LNCaP clone FGC (cell line): Measurements from ENCODE around the gene CLSTN3.

Experiments used
- DNase-seq: peaks from one replicate; pipeline ENCODE4 v3.0.0-alpha.2; 2011; ENCODE audit warnings: low read depth
- H3K4me3 ChIP-seq: 2 replicates; pipeline ENCODE4 v1.5.1; 2011; ENCODE audit warnings: mild to moderate bottlenecking, low read depth, low read length, control low read depth
- CTCF ChIP-seq: IDR thresholded peaks from 2 replicates; pipeline ENCODE4 v1.5.1; 2012; ENCODE audit warnings: mild to moderate bottlenecking; ENCODE audit not compliant: control insufficient read depth, insufficient read depth; ENCODE audit errors: extremely low read depth

CLSTN3 gene

GRCh38 chr12:7096979-7097378 is 33.2 kb upstream of the CLSTN3 start:
- TF ChIP-seq CTCF: no peak
- DNase-seq: no peak
- H3K4me3 ChIP-seq: no peak overlapping the region

GRCh38 chr12:7099290-7099996 is 30.7 kb upstream of the CLSTN3 start:
- no peak overlapping the region for H3K4me3 ChIP-seq
- DNase-seq: no peak
- TF ChIP-seq CTCF: no peak

GRCh38 chr12:7100239-7100638 is 29.9 kb upstream of the CLSTN3 start:
- no peak for DNase-seq
- no peak overlapping the region for H3K4me3 ChIP-seq
- no peak for TF ChIP-seq CTCF

GRCh38 chr12:7101047-7101693 is 29.0 kb upstream of the CLSTN3 start:
- no peak for TF ChIP-seq CTCF
- DNase-seq: no peak
- no peak overlapping the region for H3K4me3 ChIP-seq

GRCh38 chr12:7101694-7102131 is 28.5 kb upstream of the CLSTN3 start:
- no peak for DNase-seq
- no peak for TF ChIP-seq CTCF

GRCh38 chr12:7102582-7102981 is 27.6 kb upstream of the CLSTN3 start:
- TF ChIP-seq CTCF: no peak
- no peak for DNase-seq
- no peak overlapping the region for H3K4me3 ChIP-seq

More at GRCh38 chr12:7101694-7102131, 28.5 kb upstream of the CLSTN3 start:
- no peak overlapping the region for H3K4me3 ChIP-seq
